ENCODE results near the gene BRD9.

DNA sequence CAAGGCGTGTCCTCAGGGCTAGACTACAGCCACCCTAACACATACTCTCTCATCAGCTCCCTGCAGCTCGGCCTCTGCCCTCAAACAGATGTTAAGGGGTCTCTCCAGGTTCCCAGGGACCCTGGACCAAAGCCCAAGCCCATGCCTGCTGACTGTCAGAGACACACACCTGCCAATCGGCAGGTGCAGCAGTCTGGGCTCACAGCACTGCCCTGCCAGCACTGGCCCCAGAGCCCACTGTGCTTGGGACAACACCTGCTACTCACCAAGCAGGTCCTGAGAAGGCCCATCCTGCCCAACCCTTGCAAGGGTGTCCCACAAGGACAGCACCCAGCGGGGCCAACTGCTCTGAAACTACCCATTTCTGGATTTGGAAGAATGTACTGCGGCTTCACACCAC lies 21.6 kb downstream of the BRD9 start:
- TF ChIP-seq, protein P1, sequence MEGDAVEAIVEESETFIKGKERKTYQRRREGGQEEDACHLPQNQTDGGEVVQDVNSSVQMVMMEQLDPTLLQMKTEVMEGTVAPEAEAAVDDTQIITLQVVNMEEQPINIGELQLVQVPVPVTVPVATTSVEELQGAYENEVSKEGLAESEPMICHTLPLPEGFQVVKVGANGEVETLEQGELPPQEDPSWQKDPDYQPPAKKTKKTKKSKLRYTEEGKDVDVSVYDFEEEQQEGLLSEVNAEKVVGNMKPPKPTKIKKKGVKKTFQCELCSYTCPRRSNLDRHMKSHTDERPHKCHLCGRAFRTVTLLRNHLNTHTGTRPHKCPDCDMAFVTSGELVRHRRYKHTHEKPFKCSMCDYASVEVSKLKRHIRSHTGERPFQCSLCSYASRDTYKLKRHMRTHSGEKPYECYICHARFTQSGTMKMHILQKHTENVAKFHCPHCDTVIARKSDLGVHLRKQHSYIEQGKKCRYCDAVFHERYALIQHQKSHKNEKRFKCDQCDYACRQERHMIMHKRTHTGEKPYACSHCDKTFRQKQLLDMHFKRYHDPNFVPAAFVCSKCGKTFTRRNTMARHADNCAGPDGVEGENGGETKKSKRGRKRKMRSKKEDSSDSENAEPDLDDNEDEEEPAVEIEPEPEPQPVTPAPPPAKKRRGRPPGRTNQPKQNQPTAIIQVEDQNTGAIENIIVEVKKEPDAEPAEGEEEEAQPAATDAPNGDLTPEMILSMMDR (IDR thresholded peaks at IDR 0.05; ENCODE audit: insufficient read depth, low read depth, low read length), result no peak
- TF ChIP-seq EZH2 (IDR thresholded peaks at IDR 0.05; ENCODE audit: insufficient read depth, low read length), result no peak

All from astrocyte (in vitro differentiated cells and primary cell).